GM12878 (cell line): Measurements from ENCODE around the gene MEGF11. TPM values are rescaled to one million over a fixed set of nuclear protein-coding genes. Genes with fewer than 3 reads are reported as not detected.

ENCODE experiments used
- ATAC-seq: fragments of 200-7000 bp; cut with Tn5 transposase; 3 replicates; pipeline ENCODE4 v1.9.1; 2020; ENCODE audit warnings: mild to moderate bottlenecking, moderate library complexity
- BruUV-seq: library from RNA; stranded (reverse); fragments of 400-500 nt; replicated peaks from 2 replicates; lab custom pipeline; 2021; lab: Mats Ljungman, UMichigan
- CTCF ChIA-PET: fragments of 300-600 bp; sonication (Branson Sonifier 250); formaldehyde crosslinking; extraction: SDS; loops from one replicate; lab custom pipeline; 2021; ENCODE audit warnings: inconsistent platforms; lab: Yijun Ruan, JAX
- POLR2A ChIA-PET: fragments of 350-600 bp; formaldehyde crosslinking; extraction: SDS; loops from one replicate; lab custom pipeline; 2021; ENCODE audit warnings: inconsistent platforms; lab: Charles Lee
- RAD21 ChIA-PET: fragments of 300-600 bp; sonication (Branson Sonifier 250); formaldehyde crosslinking; loops from one replicate; lab custom pipeline; 2023; ENCODE audit warnings: antibody characterized with exemption; ENCODE audit not compliant: unreplicated experiment; lab: Charles Lee
- SMC1A ChIA-PET: fragments of 300-600 bp; sonication (Branson Sonifier 250); formaldehyde crosslinking; loops from one replicate; lab custom pipeline; 2023; ENCODE audit not compliant: unreplicated experiment, uncharacterized antibody; lab: Charles Lee
- DNase-seq: peaks from one replicate; pipeline ENCODE4 v3.0.0-alpha.2; 2011; ENCODE audit warnings: low read depth, low spot score
- FAIRE-seq: peaks from 3 replicates; lab custom pipeline; 2011; peaks lifted over from hg19 to GRCh38; lab: Jason Lieb, UNC
- H2AFZ ChIP-seq: 2 replicates; pipeline ENCODE4 v1.6.0; 2011; ENCODE audit warnings: low read depth, low read length, control low read depth; ENCODE audit not compliant: control insufficient read depth
- H3K27ac ChIP-seq: 2 replicates; pipeline ENCODE4 v1.5.1; 2011; ENCODE audit warnings: control low read depth; ENCODE audit not compliant: control insufficient read depth, insufficient read depth
- H3K27me3 ChIP-seq, 2 experiments: replicated peaks in 1 of 2; 2 replicates each; pipeline versions ENCODE4 v1.6.0 to v1.6.1; 2011; ENCODE audit warnings: low read length in 1 of 2; ENCODE audit not compliant: control insufficient read depth in 2 of 2, insufficient read depth in 2 of 2
- H3K36me3 ChIP-seq, 2 experiments: 2 replicates each; pipeline ENCODE4 v1.5.1; 2011; ENCODE audit warnings: low read length in 1 of 2; ENCODE audit not compliant: control insufficient read depth in 2 of 2, insufficient read depth in 2 of 2
- H3K4me1 ChIP-seq: 2 replicates; pipeline ENCODE4 v1.6.1; 2011; ENCODE audit warnings: mild to moderate bottlenecking, low read length, moderate library complexity, mixed read lengths; ENCODE audit not compliant: control insufficient read depth, insufficient read depth
- H3K4me2 ChIP-seq: 2 replicates; pipeline ENCODE4 v1.6.0; 2011; ENCODE audit warnings: control low read depth; ENCODE audit not compliant: control insufficient read depth, insufficient read depth
- H3K4me3 ChIP-seq: fragments of 200-600 bp; sonication (generic); 2 replicates; pipeline ENCODE4 v1.5.1; 2016
- H3K79me2 ChIP-seq: 2 replicates; pipeline ENCODE4 v1.6.0; 2011; ENCODE audit warnings: low read length; ENCODE audit not compliant: control insufficient read depth, insufficient read depth
- H3K9ac ChIP-seq: 2 replicates; pipeline ENCODE4 v1.8.0; 2011; ENCODE audit warnings: low read length, control low read depth, mixed read lengths; ENCODE audit not compliant: control insufficient read depth, insufficient read depth
- H3K9me3 ChIP-seq: replicated peaks from 3 replicates; pipeline ENCODE4 v1.5.1; 2011; ENCODE audit warnings: mild to moderate bottlenecking, low read length; ENCODE audit not compliant: control insufficient read depth, insufficient read depth
- H4K20me1 ChIP-seq: 2 replicates; pipeline ENCODE4 v1.6.0; 2011; ENCODE audit not compliant: control insufficient read depth, insufficient read depth
- ETV6 ChIP-seq, 2 experiments: fragments of 450-650 bp in 1 of 2; IDR thresholded peaks in 1 of 2; conservative IDR thresholded peaks in 1 of 2; 2 replicates each; pipeline ENCODE4 v1.6.1; 2014; ENCODE audit warnings: antibody characterized with exemption in 1 of 2, borderline replicate concordance in 1 of 2, low read depth in 1 of 2, mild to moderate bottlenecking in 1 of 2, moderate library complexity in 1 of 2
- EZH2 ChIP-seq: IDR thresholded peaks from 2 replicates; pipeline ENCODE4 v1.6.1; 2012; ENCODE audit warnings: low read depth, mild to moderate bottlenecking, control low read depth, inconsistent platforms, low read length, borderline replicate concordance; ENCODE audit not compliant: control insufficient read depth
- FOS ChIP-seq: IDR thresholded peaks from 3 replicates; pipeline ENCODE4 v1.6.1; 2011; ENCODE audit warnings: borderline replicate concordance; ENCODE audit not compliant: insufficient read length; ENCODE audit errors: extremely low read depth
- HDAC2 ChIP-seq: fragments of 200-600 bp; sonication (generic); IDR thresholded peaks from 2 replicates; pipeline ENCODE4 v1.6.1; 2017
- MTA3 ChIP-seq: IDR thresholded peaks from 2 replicates; pipeline ENCODE4 v1.6.1; 2012; ENCODE audit warnings: low read length, inconsistent platforms, borderline replicate concordance
- NFIC ChIP-seq: IDR thresholded peaks from 2 replicates; pipeline ENCODE4 v1.6.1; 2012; ENCODE audit warnings: low read depth, mild to moderate bottlenecking, inconsistent platforms, low read length, moderate library complexity
- WGBS: methylation state at CpG from one replicate; pipeline ENCODE4 v1.1.6; 2016; ENCODE audit warnings: low lambda C conversion rate; ENCODE audit not compliant: insufficient replicate concordance, insufficient coverage; ENCODE audit errors: missing lambda C conversion rate; 5-methylcytosine and 5-hydroxymethylcytosine counted together
- in situ Hi-C: fragments of 300-500 bp; cut with MboI; formaldehyde crosslinking; loops from 9 replicates; pipeline ENCODE4 v1.14.3; 2018; ENCODE audit warnings: mixed read lengths
- intact Hi-C: fragments of 100-400 bp; cut with micrococcal nuclease; formaldehyde crosslinking; loops from one replicate; pipeline ENCODE4 v1.14.2; 2022; ENCODE audit not compliant: unreplicated experiment
- polyA plus RNA-seq, 11 experiments: library from polyadenylated mRNA; depleted of rRNA in 4 of 11; unstranded in 6 of 11; stranded (reverse) in 5 of 11; fragments of >200 nt; fragmentation: Nextera tagmentation in 4 of 11; fragmentation: Illumina TruSeq in 1 of 11; extraction: Ambion mirVana in 4 of 11; extraction: Trizol in 1 of 11; gene quantifications; 1 replicate in 1 of 11; 2 replicates in 10 of 11; pipeline versions ENCODE4 v1.2.1 to v1.2.3, GENCODE V29; 2011 to 2016; ENCODE audit warnings: inconsistent platforms in 2 of 11, missing spikeins in 2 of 11, low read depth in 1 of 11
- total RNA-seq, 4 experiments: library from RNA; depleted of rRNA in 3 of 4; stranded (reverse); fragments of >200 nt in 3 of 4; fragmentation: Illumina TruSeq in 1 of 4; extraction: Trizol in 1 of 4; gene quantifications; 2 replicates each; pipeline versions ENCODE4 v1.2.1 to v1.2.3, GENCODE V29; 2013 to 2021
- TF ChIP-seq, protein P1 (sequence below): IDR thresholded peaks from 2 replicates; pipeline ENCODE4 v1.6.1; 2012; ENCODE audit warnings: mild to moderate bottlenecking, low read depth, low read length

MEGF11 gene
- total and polyA plus RNA-seq, 10 of the 15 experiments (the other 5 are each of a cell fraction or from before 2014, with no cell fraction given): 0.03 to 1.7 (median 0.49) TPM

DNA sequence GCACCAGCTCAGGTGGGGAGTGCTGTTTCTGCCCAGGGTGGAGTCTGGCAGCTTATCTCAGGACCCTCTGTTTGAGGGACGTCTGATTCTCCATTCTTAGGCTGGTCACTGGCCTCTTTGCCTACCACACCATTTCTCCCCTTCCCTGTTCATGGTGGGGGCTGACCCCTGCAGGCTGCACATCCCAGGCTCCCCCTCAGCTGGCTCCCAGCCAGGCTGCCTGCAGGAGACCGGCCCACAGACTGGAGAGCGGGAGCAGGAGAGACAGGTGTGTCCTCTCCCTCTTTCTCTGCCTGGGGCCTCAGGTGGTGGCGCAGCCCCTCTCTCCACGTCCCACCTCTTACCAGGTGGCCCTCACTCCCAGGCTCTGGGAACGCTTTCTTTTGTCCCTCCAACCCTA lies 323.4 kb downstream of the MEGF11 start:
- Histone ChIP-seq H3K79me2 (no peaks in the 10 kb centered on the region), H3K4me3 (no peak overlapping the region), H3K9me3 (no peaks in the 10 kb centered on the region), H3K27me3 (no peaks in the 10 kb centered on the region), H3K4me2 (no peak overlapping the region), H3K36me3 (no peaks in the 10 kb centered on the region), H4K20me1 (no peaks in the 10 kb centered on the region), H3K4me1 (no peaks in the 10 kb centered on the region), H3K9ac (no peak overlapping the region), H3K27ac (no peak overlapping the region), H2AFZ (no peak overlapping the region)
- ChIA-PET RAD21 (interaction anchor here (1.0 to 7.5 kb wide), 4 partner anchors 9 to 19 kb away, joined by 3 to 61 read pairs (median 7); no protein-coding TSS in a partner anchor), CTCF (interaction anchor here (1.2 to 1.9 kb wide), 2 partner anchors 23 to 155 kb away, joined by 3 to 4 read pairs; no protein-coding TSS in a partner anchor), SMC1A (interaction anchor here (0.7 to 8.0 kb wide), 3 partner anchors 9 to 36 kb away, joined by 3 to 65 read pairs (median 7); no protein-coding TSS in a partner anchor), POLR2A (interaction anchor here (1.3 to 4.6 kb wide), 3 partner anchors 9 to 13 kb away, joined by 6 to 20 read pairs (median 6); no protein-coding TSS in a partner anchor)
- 68% methylated on average over 6 of the region's 6 CpGs for WGBS
- FAIRE-seq (no peak), ATAC-seq (no peak), DNase-seq (no peak)
- intact Hi-C loops: no loop called here
- no TSS peak for BruUV-seq
- in situ Hi-C loops: no loop called here
- TF ChIP-seq HDAC2 (no peak), FOS (no peak), EZH2 (no peak), NFIC (no peak), MTA3 (no peak), ETV6 (conservative IDR thresholded peaks at IDR 0.05 in 1 of 2, IDR thresholded peaks at IDR 0.05 in 1 of 2; ENCODE audit: borderline replicate concordance in 1 of 2, low read depth in 1 of 2) (no peak)
- TF ChIP-seq, protein P1, sequence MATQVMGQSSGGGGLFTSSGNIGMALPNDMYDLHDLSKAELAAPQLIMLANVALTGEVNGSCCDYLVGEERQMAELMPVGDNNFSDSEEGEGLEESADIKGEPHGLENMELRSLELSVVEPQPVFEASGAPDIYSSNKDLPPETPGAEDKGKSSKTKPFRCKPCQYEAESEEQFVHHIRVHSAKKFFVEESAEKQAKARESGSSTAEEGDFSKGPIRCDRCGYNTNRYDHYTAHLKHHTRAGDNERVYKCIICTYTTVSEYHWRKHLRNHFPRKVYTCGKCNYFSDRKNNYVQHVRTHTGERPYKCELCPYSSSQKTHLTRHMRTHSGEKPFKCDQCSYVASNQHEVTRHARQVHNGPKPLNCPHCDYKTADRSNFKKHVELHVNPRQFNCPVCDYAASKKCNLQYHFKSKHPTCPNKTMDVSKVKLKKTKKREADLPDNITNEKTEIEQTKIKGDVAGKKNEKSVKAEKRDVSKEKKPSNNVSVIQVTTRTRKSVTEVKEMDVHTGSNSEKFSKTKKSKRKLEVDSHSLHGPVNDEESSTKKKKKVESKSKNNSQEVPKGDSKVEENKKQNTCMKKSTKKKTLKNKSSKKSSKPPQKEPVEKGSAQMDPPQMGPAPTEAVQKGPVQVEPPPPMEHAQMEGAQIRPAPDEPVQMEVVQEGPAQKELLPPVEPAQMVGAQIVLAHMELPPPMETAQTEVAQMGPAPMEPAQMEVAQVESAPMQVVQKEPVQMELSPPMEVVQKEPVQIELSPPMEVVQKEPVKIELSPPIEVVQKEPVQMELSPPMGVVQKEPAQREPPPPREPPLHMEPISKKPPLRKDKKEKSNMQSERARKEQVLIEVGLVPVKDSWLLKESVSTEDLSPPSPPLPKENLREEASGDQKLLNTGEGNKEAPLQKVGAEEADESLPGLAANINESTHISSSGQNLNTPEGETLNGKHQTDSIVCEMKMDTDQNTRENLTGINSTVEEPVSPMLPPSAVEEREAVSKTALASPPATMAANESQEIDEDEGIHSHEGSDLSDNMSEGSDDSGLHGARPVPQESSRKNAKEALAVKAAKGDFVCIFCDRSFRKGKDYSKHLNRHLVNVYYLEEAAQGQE: no peak
